Measurements from ENCODE around the gene COPS2.
"Not testable (repeated sequence)": the region's sequence is repeated elsewhere in the genome, so short reads cannot be mapped to it uniquely, and the experiment has no call there.

Gene COPS2

DNA sequence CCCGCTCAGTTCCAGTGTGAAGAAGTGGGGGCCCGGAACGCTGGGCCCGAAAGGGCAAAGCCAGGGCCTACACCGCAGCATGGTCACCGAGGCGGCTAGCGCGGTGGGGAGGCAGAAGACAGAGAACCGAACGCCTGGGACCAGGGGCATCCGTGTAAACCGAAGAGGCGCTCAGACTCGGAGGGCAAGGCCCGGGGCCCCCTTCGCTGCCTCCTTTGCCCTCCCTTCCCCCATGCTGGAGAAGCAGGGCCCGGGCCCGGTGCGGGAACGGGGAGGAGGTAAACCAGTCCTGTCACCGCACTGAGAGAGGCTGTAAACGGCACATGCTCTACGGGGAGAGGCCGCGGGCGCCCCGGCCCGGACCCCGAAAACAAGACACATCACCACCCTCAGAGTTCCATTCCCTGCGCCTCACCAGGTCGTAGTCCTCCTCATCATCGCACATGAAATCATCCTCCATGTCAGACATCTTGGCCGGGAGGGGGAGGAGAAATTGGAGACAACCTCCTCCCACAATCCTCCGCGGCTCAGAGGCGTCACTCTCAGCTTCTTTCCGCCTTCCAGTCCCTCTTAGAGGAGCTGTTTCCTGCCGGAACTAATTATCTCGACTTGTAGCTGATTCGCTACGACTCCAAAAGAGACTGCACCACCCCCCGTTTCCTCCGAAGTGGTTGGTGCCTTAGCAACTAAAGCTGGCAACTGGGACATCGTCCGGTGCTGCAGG is at the start of gene COPS2:
TSS of gene COPS2 (minus strand) at position 490 of the 724 bp plus-strand sequence. CDS start at position 469, 21 bp downstream.
- FAIRE-seq, result peak; percentile 57

DNA sequence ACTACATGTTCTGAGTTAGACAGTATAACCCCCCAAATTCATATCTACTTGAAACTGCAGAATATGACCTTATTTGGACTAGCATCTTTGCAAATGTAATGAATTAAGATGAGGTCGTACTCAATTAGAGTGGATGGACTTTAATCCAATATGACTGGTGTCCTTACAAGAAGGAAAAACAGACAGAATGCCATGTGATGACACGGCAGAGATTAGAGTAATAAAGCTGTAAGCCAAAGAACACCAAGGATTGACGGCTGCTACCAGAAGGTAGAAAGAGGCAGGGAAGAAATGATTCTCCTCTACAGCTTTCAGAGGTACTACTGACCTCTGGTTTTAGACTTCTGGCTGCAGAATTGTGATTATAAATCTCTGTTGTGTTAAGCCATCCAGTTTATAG is 44.9 kb upstream of the COPS2 start:
- no peak for FAIRE-seq

DNA sequence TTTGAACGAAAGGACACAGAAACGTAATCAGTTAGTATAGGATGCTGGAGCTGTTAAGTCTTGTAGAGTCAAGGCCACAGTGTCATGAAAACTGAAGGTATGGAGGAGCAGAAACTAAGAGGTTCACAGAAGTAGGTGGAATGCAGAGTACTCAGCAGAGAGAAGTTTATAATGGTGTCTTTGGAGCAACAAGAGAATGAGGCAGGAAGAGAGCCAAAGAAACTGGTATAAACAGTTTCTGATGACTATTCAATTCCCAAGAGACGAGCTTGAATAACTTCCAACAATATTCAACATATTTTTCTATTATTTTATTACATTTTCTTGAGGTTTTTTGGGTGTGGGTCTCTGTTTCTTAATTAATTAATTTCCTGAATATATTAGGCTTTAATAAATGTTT is 44.3 kb upstream of the COPS2 start:
- FAIRE-seq, result no peak

DNA sequence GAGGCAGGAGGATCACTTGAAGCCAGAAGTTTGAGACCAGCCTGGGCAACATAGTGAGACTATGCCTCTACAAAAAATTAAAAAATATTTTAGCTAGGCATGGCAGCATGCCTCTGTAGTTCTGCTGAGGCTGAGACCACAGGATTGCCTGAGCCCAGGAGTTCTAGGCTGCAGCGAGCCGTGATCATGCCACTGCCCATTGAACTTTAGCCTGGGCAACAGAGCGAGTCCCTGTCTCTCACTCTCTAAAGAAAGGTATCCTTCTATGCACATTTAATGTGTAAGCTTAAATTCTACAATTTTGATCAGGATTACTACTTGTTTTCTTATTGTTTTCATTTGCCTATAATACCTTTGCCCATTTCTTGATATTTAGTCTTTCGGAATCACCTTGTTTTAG is 41.5 kb upstream of the COPS2 start:
- FAIRE-seq, result no peak

DNA sequence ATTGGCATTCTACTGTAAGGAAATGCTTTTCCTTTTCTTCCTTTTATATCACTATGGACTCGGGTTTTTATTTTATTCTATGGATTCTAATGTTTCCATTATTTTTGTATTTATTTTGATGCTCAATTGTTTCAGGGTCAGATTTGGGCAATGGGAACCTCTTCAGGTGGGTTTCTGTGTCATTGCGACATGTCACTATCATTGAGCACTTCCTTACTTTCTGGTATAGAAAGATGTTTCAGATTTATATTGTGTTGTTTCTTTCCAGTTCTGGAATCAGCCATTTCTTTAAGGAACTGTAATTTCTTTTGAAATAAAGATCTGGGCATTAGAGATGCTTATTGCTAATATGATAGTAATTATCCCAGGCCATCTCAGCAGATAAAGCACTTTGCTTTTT is 36.5 kb upstream of the COPS2 start:
- no peak for FAIRE-seq

DNA sequence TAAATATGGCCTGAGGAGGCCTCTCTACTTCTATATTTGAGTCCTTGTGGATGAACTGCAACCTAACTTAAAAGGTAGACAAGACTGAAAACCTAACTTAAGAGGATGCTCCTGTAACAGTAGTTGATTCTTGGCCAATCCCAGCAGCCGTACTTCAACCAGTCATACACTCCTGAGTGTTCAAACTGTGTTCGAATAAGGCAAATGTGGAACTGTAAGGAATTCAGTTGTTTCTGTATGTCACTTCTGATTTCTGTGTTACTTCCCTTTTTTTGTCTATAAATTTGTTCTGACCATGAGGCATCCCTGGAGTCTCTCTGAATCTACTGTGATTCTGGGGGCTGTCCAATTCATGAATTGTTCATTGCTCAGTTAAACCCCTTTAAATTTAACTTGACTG is 35.2 kb upstream of the COPS2 start:
- no peak for FAIRE-seq

DNA sequence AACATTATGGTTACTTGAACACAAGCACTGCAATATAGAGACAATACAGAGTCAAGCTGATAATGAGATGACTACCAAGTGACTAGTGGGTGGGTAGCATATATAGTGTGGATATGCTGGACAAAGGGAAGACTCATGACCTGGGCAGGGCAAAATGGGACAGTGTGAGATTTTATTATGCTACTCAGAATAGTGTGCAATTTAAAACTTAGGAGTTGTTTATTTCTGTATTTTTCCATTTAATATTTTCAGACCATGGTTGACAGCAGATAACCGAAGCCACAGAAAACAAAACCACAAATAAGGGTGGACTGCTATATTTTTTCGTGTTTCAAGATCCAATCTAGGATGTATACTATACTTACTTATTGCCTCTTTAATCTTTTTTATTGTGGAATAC is 34.2 kb upstream of the COPS2 start:
- no peak for FAIRE-seq

DNA sequence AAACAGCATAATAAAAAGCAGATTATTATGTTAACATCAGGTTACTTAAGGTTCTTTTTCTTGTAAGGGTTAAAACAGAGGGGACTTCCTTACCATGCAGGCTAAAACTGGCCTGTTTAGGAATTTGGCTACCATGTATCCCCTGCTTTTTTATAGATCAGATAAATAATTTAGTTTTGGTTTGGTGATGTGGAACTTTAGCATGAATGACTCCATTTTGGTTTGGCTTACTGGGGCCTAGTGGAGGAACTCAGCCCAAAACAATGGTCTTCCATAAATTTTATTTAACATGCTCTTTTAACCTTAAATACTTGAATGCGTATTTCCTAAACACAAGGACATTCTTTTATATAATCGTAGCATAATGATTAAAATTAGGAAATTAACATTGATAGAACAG is 33.5 kb upstream of the COPS2 start:
- FAIRE-seq, result no peak

DNA sequence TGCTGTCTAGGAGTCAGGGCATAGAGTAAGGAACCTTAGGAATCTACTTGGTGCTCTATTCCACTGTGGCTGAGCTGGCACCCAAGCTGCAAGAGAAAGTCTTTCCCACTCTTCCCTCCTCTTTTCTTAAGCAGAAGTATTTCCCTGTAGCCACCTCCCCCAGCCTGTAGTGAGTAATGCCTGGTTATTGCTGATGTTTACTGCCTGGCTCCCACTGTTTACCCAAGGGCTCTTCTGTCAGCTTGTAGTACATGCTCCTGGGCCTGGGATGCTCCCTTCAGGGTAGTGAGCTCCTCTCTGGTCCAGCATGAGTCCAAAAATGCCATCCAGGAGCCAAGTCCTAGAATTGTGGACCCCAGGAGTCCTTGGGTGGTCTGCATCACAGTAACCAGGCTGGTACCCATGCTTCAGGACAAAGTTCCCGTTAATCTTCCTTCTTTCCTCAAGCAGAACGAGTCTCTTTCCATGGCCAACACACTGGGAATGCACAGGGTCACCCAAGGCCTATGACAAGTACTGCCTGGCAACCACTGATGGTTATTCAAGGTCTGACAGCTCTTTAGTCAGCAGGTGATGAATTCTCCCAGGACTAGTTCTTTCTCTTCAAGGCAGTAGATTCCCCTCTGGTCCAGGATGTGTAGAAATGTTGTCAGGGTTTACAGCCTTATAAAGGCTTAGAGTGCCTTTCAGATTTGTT is 32.3 kb upstream of the COPS2 start:
- FAIRE-seq, result no peak

DNA sequence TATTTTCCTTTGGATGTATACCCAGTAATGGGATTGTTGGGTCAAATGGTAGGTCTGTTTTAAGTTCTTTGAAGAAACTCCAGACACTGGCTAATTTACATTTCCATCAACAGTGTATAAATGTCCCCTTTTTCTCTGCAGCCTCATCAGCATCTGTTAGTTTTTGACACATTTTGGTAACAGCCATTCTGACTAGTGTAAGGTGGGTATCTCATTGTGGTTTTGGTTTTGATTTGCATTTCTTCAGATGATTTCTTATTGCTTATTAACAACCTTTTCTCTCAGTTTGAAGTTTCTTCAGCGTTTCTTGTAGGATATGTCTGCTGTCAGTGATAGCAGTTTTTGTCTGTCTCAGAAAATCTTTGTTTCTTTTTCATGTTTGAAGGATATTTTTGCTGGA is 30.1 kb upstream of the COPS2 start:
- FAIRE-seq, result no peak

DNA sequence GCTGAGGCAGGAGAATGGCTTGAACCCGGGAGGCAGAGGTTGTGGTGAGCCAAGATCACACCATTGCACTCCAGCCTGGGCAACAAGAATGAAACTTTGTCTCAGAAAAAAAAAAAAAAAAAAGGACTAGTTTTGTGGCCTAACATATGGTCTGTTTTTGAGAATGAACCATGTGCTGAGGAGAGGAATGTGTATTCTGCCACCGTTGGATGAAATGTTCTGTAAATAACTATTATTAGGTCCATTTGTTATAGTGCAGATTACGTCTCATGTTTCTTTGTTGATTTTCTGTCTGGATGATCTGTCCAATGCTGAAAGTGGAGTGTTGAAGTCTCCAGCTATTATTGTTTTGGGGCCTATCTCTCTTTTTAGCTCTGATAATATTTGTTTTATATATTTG is 28.3 kb upstream of the COPS2 start:
- not testable (repeated sequence) for FAIRE-seq

DNA sequence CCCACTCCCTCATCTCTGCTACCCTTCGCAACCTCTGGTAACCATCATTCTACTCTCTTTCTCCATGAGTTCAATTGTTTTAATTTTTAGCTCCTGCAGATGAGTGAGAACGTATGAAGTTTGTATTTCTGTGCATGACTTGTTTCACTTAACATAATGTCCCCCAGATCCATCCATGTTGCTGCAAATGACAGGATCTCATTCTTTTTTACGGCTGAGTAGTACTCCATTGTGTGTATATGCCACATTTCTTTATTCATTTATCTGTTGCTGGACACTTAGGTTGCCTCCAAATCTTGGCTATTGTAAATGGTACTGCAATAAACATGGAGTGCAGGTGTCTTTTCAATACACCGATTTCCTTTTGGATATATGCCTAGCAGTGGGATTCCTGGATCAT is 26.7 kb upstream of the COPS2 start:
- no peak for FAIRE-seq

DNA sequence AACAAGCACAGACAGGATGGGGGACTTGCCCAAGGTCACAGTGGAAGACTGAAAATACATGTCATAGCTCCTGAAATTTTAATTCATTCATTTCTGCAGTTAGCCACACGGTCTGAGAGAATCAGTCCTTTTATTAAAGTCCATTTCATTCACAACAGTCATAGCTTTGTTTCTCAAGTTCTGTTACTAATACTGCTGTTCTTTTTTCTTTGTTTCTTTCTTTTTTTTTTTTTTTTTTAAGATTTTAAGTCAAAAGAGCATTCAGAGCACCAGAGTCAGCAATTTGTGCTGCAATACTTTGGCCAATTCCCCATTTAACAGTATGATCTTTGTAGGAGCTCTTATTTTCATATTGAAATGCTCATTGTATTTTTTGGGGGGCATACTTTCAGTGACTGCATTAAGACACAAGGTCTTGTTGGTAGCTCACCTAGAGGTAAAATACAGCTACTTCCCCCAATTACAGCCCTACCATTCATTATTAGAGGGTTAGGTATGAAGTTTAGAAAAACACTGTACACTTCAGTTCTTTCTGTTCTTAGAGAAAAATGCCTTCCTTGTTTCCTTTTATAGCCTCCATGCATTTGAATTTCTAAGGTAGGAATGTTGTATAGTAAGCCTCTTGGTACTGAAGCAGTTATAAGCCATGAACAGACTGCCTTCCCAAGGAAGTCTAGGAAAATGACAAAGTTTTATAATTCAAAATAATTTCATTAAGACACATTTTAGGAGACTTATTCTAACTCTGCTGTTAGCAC is 24.2 kb upstream of the COPS2 start:
- no peak for FAIRE-seq

DNA sequence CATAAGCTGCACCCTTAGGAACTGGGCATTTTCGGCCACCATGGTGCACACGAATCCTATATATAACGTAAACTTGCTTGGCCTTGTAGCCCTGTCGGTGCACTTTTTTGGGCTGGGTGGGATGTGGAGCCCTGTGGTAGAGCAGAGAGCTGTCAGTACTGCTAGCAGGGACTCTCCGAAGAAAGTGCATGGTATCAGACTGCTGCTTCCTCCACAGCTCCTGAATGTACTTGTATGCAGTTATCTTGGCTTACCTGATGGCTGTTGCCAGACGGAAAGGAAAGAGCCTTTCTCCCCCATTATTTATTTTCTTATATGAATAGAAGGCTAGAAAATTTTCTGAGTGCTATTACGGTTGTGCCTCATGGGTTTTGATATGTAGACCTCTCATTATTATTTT is 23.1 kb upstream of the COPS2 start:
- no peak for FAIRE-seq

DNA sequence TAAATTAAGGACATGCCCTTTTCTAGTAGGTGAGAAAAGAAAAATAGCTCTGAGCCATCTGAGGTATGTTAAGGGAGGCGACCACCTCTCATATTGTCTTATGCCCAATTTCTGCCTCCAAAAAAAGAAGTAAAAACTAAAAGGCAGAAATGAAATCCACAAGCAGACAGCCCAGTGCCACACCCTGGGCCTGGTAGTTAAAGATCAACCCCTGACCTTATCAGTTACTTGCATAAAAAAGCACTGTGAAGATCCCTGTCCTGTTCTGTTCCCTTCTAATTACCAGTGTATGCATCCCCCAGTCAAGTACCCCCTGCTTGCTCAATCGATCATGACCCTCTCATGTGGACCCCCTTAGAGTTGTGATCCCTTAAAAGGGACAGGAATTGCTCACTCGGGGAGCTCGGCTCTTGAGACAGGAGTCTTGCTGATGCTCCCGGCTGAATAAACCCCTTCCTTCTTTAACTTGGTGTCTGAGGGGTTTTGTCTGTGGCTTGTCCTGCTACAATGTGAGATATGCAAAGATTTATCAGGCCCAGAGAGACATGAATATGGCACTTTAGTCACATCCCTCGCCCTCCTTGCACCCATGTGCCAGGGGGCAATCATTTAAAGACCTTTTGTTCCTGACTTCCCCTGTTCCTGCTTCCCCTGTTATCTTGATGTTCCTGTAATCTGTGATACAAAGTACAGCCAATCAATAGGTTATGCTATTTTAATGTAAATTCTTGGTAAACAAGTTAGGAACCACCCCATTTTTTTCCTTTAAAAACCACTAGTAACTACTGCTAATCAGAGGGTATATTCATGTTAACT is 20.4 kb upstream of the COPS2 start:
- not testable (repeated sequence) for FAIRE-seq

DNA sequence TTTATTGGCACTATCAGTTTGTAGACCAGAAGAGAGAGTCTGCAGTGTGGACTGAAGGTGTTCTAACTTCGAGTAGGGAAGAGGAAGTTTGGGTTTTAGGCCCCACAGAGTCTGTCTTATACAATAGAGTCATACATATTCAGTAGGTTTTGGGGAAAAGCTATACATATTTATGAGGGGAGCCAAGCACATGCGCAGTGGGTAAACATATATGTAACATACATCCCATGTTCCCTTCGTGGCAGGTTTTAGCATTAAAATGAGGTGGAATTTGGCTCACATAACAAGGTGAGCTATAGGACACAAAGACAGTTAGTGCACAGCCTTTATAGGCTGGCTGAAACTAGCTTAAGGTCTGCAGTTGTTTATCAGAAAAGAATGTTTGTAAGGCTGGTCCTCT is 19.5 kb upstream of the COPS2 start:
- FAIRE-seq, result no peak

DNA sequence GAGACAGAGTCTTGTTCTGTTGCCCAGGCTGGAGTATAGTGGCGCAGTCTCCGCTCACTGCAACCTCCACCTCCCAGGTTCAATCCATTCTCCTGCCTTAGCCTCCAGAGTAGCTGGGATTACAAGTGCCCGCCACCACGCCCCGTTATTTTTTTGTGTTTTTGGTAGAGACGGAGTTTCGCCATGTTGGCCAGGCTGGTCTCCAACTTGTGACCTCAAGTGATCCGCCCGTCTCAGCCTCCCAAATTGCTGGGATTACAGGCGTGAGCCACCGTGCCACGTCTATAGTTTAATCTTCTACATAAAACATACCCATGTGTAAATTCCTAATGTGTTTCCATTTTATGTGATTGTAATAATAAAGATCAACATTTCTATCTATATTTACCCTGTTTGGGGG is 16.4 kb upstream of the COPS2 start:
- no peak for FAIRE-seq

DNA sequence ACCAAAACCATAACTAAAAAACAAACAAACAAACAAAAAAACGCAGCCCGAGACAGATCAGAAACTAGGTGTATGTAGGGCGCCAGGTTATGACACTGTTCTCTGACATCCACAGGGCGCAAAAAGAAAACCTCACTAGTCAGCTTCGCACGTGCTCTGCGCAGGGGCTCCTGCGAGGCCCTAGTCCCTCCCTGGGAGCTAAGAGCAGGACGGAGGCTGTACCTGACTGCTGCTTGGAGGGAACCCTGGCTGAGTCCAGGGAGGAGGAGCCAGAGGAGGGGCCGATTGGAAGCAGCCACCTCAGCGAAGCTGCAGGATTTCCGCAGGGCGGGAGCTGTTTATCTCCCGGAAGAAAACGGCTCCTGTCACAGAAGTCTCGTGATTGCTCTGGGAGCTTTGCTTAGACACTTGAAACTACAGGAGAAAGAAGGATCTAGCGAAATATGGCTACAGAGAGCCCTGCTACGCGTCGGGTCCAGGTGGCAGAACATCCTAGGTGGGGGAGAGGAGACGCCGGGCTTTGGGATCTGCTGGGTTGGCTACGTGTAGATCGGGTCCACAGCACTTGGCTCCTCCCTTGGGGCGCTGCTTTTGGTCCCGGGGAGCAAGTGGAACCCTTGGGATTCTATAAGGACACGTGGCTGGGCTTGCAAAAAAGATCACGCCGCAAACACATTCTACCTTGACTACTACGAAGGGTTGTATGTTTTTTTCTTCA is 14.6 kb upstream of the COPS2 start, which contains the start of gene GALK2:
TSS of gene GALK2 (plus strand) at position 368 of the 718 bp plus-strand sequence. CDS start at position 444, 76 bp downstream.
- FAIRE-seq, result peak; percentile 63

DNA sequence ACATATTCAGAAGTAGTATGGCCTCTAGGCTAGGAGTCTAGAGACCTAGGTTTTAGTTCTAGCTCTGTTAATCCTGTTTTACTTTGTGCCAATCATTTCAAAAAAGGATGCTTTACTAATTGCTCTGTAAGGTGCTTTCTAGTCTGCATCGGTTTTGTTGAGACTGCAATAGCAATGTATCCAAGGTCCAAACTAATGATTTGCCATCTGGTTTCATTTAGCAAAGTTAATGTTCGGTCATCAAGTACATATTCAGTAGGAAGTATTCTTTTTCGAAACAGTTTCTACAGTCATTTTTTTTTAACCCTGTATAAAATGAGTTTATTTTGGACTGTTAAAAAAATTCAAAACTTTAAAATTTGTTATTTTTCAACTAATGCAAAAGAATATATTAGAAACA is 12.6 kb upstream of the COPS2 start:
- no peak for FAIRE-seq

DNA sequence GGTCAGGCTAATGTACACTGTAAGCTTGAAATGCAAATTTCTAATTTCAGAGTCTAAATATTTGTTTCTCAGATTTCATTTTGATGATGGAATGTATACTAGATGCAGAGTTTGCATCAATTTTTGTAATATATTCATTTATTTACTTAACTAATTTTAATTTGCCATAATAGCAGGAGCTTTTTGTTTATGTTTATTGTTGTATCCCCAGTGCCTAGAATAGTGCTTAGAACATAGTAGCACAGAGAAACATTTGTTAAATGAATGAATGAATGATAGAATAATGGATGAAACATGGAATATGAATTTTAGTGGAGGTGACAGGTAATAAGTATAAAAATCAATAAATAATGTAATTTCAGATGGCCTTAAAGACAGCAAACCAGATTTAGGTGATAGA is 9.5 kb upstream of the COPS2 start:
- no peak for FAIRE-seq

DNA sequence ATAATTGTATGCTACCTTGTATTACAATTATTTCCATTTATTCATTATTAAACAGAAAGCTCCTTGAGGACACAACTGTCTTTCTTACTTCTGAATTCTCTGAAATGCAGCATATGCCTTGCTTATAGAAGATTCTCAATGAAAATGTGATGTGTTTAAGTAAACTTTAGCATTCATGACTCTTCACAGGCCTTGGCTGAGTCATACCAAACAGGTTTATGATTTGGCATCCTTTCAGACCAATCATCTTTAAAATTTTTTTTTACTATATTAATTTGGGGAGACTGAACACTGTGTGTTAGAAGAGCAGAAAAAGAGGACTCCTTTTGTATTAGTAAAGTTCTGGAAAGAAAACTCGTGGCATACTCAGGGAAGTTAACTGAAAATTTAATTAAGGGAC is 8.3 kb upstream of the COPS2 start:
- no peak for FAIRE-seq
